Astrocyte (in vitro differentiated cells and primary cell): ENCODE data around the gene POLR2E.

Experiments
- EZH2 ChIP-seq: IDR thresholded peaks from 2 replicates; pipeline ENCODE4 v1.6.1; 2012; ENCODE audit warnings: mild to moderate bottlenecking, low read length, inconsistent platforms; ENCODE audit not compliant: insufficient read depth
- TF ChIP-seq, protein P1 (sequence below): IDR thresholded peaks from 2 replicates; pipeline ENCODE4 v1.5.1; 2011; ENCODE audit warnings: low read depth, mild to moderate bottlenecking, inconsistent platforms, low read length, moderate library complexity; ENCODE audit not compliant: insufficient read depth

DNA sequence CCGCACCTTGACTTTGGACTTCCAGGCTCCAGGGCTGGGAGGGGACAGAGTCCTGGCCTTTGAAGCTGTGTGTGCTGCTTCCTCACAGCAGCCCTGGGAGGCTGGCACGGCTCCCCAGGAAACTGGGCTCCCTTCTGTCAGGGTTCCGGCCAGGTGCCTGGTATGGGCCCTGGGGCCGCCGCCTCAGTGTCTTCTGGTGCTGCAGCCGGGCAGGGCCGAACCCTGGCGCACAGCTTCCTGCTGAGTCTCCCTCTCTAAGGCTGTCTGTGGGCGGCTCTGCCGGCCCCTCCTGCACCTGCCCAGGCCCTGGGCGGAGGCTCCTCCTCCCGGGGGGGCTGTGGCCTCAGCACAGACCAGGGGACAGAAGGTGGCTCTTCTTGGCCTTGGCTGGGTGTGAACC is 41.0 kb upstream of the POLR2E start:
- no peak for TF ChIP-seq EZH2
- TF ChIP-seq, protein P1, sequence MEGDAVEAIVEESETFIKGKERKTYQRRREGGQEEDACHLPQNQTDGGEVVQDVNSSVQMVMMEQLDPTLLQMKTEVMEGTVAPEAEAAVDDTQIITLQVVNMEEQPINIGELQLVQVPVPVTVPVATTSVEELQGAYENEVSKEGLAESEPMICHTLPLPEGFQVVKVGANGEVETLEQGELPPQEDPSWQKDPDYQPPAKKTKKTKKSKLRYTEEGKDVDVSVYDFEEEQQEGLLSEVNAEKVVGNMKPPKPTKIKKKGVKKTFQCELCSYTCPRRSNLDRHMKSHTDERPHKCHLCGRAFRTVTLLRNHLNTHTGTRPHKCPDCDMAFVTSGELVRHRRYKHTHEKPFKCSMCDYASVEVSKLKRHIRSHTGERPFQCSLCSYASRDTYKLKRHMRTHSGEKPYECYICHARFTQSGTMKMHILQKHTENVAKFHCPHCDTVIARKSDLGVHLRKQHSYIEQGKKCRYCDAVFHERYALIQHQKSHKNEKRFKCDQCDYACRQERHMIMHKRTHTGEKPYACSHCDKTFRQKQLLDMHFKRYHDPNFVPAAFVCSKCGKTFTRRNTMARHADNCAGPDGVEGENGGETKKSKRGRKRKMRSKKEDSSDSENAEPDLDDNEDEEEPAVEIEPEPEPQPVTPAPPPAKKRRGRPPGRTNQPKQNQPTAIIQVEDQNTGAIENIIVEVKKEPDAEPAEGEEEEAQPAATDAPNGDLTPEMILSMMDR, result no peak
